Mucosa of descending colon (tissue), 3 donors: ENCODE measurements around the gene ABHD4. TPM values are rescaled to one million over a fixed set of nuclear protein-coding genes. Genes with fewer than 3 reads are reported as not detected.

ENCODE experiments used
- ATAC-seq: fragments of 200-7000 bp; cut with Tn5 transposase; one replicate; pipeline ENCODE4 v1.9.1; 2020; ENCODE audit warnings: mild to moderate bottlenecking, moderate library complexity
- DNase-seq, 3 donors: peaks; one replicate each; pipeline ENCODE4 v3.0.0-alpha.2; 2020
- H3K36me3 ChIP-seq: fragments of 200-600 bp; one replicate; pipeline ENCODE4 v1.8.0; 2021; ENCODE audit warnings: low read depth, mild to moderate bottlenecking
- H3K4me1 ChIP-seq: fragments of 200-600 bp; one replicate; pipeline ENCODE4 v1.8.0; 2021; ENCODE audit warnings: low read depth, mild to moderate bottlenecking
- H3K4me3 ChIP-seq: fragments of 200-600 bp; one replicate; pipeline ENCODE4 v1.8.0; 2021; ENCODE audit warnings: mild to moderate bottlenecking
- H3K9me3 ChIP-seq: fragments of 200-600 bp; one replicate; pipeline ENCODE4 v1.8.0; 2021; ENCODE audit warnings: mild to moderate bottlenecking
- CTCF ChIP-seq: fragments of 200-600 bp; IDR thresholded peaks from one replicate; pipeline ENCODE4 v1.8.0; 2022; ENCODE audit warnings: antibody characterized with exemption, mild to moderate bottlenecking
- intact Hi-C, 2 donors: fragments of 100-400 bp; cut with DNase I in 1 of 2; cut with micrococcal nuclease in 1 of 2; formaldehyde crosslinking; loops; one replicate each; pipeline versions ENCODE4 v1.11.0 to v1.11.1; 2022; cut with DNase I, micrococcal nuclease
- total RNA-seq, 3 donors: library from RNA; stranded (reverse); fragmentation: NEBNext Ultra II Directional in 2 of 3; extraction: Animal tissue kit (Norgen Biotek cat#: 25700) in 2 of 3; gene quantifications; one replicate each; pipeline versions ENCODE4 v1.2.1 to v1.2.4, GENCODE V29; 2021 to 2023
- donor health status: DM: no; HTN: no; CAD: no; lungs with moderate emphysema.
- donor health status: DM: no; HTN: no; CAD: no.
- donor health status: DM: no; HTN: yes; CAD: no.

The ABHD4 gene
- total RNA-seq, 3 donors from 2014 or later: 19.3 to 28.4 (median 26.3) TPM

- no peak overlapping the region for H3K4me3 ChIP-seq
- DNase-seq (no peak), ATAC-seq (no peak)
- TF ChIP-seq CTCF: no peak
- intact Hi-C loops: loop anchor here in 1 of 2 donors (10.0 kb wide), 1 partner anchor 75 kb away; no protein-coding TSS in a partner anchor
- H3K9me3 ChIP-seq: no peaks in the 10 kb centered on the region
- H3K36me3 ChIP-seq: no peaks in the 10 kb centered on the region
- no peaks in the 10 kb centered on the region for H3K4me1 ChIP-seq
These were observed 42.1 kb downstream of the ABHD4 start for GRCh38 chr14:22640192-22640591.

- no peak overlapping the region for H3K4me3 ChIP-seq
- H3K36me3 ChIP-seq: no peaks in the 10 kb centered on the region
- TF ChIP-seq CTCF: no peak
- intact Hi-C loops: loop anchor here in 1 of 2 donors (10.0 kb wide), 1 partner anchor 77 kb away; no protein-coding TSS in a partner anchor
- no peaks in the 10 kb centered on the region for H3K4me1 ChIP-seq
- DNase-seq: peak in 1 of 3 donors; percentile 23
- H3K9me3 ChIP-seq: no peaks in the 10 kb centered on the region
- ATAC-seq: peak; percentile 96
These were observed 43.7 kb downstream of the ABHD4 start for GRCh38 chr14:22641846-22642245.

GRCh38 chr14:22644305-22644635 is 46.2 kb downstream of the ABHD4 start, which contains the start of gene OR6J1:
OR6J1 (minus strand) TSS chr14:22644352; CDS start chr14:22634811, 9,541 bp downstream.
- DNase-seq: no peak
- no peak for TF ChIP-seq CTCF
- intact Hi-C loops: loop anchor here in 1 of 2 donors (10.0 kb wide), 1 partner anchor 79 kb away; no protein-coding TSS in a partner anchor
- ATAC-seq: no peak
- Histone ChIP-seq H3K9me3 (no peaks in the 10 kb centered on the region), H3K4me3 (no peak within 1 kb of the TSS), H3K4me1 (no peaks in the 10 kb centered on the region), H3K36me3 (no peaks in the 10 kb centered on the region)

- Histone ChIP-seq H3K9me3 (no peaks in the 10 kb centered on the region), H3K4me3 (no peak overlapping the region), H3K4me1 (no peaks in the 10 kb centered on the region), H3K36me3 (no peaks in the 10 kb centered on the region)
- intact Hi-C loops: loop anchor here in 1 of 2 donors (10.0 kb wide), 1 partner anchor 82 kb away; no protein-coding TSS in a partner anchor
- TF ChIP-seq CTCF: no peak
- ATAC-seq (no peak), DNase-seq (no peak)
These were observed 48.6 kb downstream of the ABHD4 start for GRCh38 chr14:22646570-22647254.

- Histone ChIP-seq H3K9me3 (no peaks in the 10 kb centered on the region), H3K4me1 (no peaks in the 10 kb centered on the region), H3K36me3 (no peaks in the 10 kb centered on the region), H3K4me3 (no peak overlapping the region)
- intact Hi-C loops: loop anchor here in 1 of 2 donors (10.0 kb wide), 1 partner anchor 84 kb away; no protein-coding TSS in a partner anchor
- ATAC-seq (no peak), DNase-seq (no peak)
- TF ChIP-seq CTCF: no peak
These were observed 50.4 kb downstream of the ABHD4 start for GRCh38 chr14:22648506-22648905.
